ENCODE measurements around the gene DUSP22.

DNA sequence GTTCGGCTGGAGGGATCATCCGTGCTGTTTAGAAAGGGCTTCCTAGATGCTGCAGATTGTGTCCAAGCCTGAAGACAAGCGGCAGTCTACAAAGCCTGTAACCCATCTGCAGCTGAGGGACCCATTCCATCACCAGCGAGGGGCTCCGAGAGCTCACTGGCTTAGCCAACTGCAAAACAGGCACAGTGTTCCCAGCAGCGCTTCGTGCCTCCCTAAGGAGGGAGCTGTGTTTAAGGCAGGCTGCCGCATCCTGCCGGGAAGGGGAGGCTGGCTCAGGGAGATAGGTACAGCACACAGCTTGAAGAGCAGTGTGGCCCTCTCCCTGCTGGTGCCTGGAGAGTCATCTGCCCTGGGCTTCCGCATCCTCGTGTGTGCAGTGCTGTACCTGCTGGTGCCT lies 32.4 kb downstream of the DUSP22 start:
- TF ChIP-seq ZC3H10 (CRISPR knock-in tag; IDR thresholded peaks at IDR 0.05) (no peak), PATZ1 (CRISPR knock-in tag; IDR thresholded peaks at IDR 0.05; ENCODE audit: borderline replicate concordance) (no peak), ZFP3 (CRISPR knock-in tag; IDR thresholded peaks at IDR 0.05) (no peak), OSR1 (CRISPR knock-in tag; IDR thresholded peaks at IDR 0.05) (no peak), CSRNP3 (CRISPR knock-in tag; IDR thresholded peaks at IDR 0.05) (no peak), PPARA (CRISPR knock-in tag; IDR thresholded peaks at IDR 0.05; ENCODE audit: borderline replicate concordance) (no peak), ZFP30 (CRISPR knock-in tag; IDR thresholded peaks at IDR 0.05) (no peak)
- TF ChIP-seq, protein P1, sequence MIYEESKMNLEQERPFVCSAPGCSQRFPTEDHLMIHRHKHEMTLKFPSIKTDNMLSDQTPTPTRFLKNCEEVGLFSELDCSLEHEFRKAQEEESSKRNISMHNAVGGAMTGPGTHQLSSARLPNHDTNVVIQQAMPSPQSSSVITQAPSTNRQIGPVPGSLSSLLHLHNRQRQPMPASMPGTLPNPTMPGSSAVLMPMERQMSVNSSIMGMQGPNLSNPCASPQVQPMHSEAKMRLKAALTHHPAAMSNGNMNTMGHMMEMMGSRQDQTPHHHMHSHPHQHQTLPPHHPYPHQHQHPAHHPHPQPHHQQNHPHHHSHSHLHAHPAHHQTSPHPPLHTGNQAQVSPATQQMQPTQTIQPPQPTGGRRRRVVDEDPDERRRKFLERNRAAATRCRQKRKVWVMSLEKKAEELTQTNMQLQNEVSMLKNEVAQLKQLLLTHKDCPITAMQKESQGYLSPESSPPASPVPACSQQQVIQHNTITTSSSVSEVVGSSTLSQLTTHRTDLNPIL (CRISPR knock-in tag; IDR thresholded peaks at IDR 0.05; ENCODE audit: low read depth) = no peak
